Dermis microvascular lymphatic vessel endothelial cell (primary cell): ENCODE results near the gene SNURF. TPM values are rescaled to one million over a fixed set of nuclear protein-coding genes. Genes with fewer than 3 reads are reported as not detected.
"Not testable (repeated sequence)": the region's sequence is repeated elsewhere in the genome, so short reads cannot be mapped to it uniquely, and the experiment has no call there.

Experiments used
- DNase-seq, 2 donors: peaks; one replicate each; pipeline versions ENCODE4 v3.0.0 to v3.0.0-alpha.2; 2010; ENCODE audit warnings: low read depth in 2 of 2
- total RNA-seq: library from RNA; depleted of rRNA; stranded (reverse); fragments of >200 nt; gene quantifications from 2 replicates; pipeline ENCODE4 v1.2.1, GENCODE V29; 2014

The SNURF gene, protein sequence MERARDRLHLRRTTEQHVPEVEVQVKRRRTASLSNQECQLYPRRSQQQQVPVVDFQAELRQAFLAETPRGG
- total RNA-seq: 19.6 and 28.1 TPM in 2 replicates

DNA sequence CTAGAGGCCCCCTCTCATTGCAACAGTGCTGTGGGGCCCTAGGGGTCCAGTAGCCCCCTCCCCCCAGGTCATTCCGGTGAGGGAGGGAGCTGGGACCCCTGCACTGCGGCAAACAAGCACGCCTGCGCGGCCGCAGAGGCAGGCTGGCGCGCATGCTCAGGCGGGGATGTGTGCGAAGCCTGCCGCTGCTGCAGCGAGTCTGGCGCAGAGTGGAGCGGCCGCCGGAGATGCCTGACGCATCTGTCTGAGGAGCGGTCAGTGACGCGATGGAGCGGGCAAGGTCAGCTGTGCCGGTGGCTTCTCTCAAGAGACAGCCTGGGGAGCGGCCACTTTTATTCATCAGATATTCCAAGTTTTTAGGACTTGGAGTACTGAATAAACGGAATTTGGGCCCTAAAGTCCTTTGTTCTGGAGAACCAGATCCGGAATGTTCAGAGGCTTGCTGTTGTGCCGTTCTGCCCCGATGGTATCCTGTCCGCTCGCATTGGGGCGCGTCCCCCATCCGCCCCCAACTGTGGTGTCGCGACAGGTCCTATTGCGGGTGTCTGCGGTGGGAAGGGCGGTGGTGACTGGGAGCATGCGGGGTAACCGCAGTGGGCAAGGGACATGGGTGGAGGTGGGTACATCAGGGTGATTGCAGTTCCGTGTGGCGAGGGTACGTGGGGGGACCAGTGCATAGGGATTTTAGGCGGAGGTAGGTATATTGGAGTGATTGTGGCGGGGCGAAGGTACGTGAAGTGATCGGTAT lies at the start of gene SNURF, which contains the start of gene SNRPN:
TSS of gene SNURF (plus strand) at position 205 of the 748 bp plus-strand sequence. CDS start at position 267, 62 bp downstream.
TSS of gene SNRPN (plus strand) at position 205 of the 748 bp plus-strand sequence. CDS start 19,467 bp downstream, outside the sequence.
- peak; percentile 28 to 71 for DNase-seq

DNA sequence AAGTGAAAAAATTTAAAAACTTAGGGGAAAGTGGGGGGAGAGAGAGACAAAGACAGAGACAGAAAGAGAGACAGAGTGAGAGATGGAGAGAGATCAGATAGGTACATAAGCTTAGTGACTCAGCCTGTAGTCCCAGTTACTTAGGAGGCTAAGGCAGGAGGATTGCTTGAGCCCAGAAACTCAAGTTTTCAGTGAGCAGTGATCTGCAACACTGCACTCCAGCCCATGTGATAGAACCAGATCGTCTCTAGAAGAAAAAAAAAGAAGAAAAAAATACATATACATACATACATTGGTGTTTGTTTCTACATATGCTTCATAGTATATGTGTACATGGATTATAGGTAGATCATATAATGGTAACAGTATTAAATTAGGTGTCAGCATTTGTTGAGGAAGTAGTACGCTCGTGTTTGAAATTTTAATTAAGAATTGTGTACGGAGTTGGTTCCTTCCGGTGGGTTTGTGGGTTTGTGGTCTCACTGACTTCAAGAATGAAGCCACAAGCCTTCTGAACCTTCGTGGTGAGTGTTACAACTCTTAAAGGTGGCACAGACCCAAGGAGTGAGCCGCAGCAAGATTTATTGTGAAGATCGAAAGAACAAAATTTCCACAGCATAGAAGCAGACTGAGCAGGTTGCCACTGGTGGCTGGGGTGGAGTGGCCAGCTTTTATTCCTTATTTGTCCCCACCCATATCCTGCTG lies 38.3 kb upstream of the SNURF start:
- DNase-seq: no peak

DNA sequence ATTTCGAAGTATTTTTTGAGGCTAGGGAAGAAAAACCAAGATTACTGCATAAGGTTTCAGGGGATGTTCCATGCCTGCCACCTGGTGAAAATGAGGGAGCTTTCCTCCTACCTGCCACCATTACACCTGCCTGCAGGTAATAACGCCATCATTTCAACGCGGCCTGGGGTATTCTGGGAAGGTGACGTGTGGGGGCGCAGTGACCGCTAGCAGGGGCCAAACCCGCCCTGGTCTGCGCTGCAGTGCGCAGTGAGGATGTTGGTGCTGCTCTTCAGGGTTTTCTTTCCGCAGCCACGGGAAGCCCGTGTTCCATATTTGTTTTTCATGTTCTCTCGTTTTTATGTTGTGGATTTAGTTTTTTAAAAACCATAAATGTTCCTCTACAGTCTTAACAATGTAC lies 37.4 kb upstream of the SNURF start:
- DNase-seq: no peak

DNA sequence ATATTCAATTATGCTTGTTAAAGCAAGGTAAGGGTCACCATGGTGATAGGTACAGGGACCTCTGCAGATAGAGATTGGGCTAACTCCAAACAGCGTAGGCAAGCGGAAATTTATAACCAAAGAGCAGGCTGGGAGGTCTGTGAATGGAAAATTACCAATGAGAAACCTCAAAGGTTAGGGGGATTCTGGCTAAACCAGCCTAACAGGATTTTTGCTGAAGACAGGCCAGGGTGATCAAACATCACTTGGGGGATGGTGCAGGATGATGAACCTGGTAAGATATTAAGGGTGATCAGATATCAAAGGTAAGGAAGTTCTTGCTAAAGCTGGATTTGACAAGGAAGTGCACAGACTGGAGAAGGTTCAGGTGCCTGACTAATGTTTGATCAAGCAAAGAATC lies 35.3 kb upstream of the SNURF start:
- no peak for DNase-seq

DNA sequence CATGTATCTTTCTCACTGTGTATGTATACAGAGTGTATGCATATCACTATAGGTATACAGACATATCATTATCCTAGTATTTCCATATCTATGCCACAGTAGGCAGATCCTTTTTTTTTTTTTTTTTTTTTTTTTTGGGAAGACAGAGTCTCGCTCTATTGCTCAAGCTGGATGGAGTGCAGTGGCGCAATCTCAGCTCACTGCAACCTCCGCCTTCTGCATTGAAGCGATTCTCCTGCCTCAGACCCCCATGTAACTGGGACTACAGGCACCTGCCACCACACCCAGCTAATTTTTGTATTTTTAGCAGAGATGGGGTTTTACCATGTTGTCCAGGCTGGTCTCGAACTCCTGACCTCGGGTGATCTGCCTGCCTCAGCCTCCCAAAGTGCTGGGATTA lies 32.0 kb upstream of the SNURF start:
- not testable (repeated sequence) for DNase-seq

DNA sequence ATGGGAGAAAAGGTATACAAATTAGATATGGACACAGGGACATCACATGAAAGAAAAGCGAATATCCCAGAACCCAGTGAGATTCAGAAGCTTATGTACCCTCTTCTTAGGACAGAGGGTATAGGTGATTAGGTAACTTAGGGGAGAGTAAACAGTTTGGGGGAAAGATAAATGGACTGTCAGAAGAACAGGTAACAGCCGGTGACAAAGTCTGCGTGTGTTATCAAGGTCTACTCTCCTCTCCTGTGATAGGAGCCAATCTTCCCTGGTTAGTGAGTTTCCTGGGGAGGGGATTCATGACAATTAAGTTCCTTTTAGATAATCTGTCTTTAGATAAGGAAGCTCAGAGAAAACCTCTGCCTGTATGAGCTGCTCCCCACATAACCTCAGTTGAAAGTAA lies 30.6 kb upstream of the SNURF start:
- no peak for DNase-seq

DNA sequence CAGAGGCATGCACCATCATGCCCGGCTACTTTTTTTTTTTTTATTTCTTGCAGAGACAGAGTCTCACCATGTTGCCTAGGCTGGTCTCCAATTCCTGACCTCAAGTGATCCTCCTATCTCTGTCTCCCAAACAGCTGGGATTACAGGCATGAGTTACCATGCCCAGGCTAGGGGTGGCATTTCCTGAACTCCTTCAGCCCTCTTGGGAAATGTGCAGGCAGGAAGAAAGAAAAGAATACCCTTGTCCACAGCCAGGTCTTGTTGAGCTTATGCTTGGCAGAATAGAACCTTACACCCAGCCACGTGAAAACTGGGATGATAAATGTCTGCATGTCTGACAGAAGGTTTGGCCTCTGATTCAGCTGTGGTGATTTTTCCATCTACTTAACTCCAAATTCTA lies 30.2 kb upstream of the SNURF start:
- DNase-seq: no peak

DNA sequence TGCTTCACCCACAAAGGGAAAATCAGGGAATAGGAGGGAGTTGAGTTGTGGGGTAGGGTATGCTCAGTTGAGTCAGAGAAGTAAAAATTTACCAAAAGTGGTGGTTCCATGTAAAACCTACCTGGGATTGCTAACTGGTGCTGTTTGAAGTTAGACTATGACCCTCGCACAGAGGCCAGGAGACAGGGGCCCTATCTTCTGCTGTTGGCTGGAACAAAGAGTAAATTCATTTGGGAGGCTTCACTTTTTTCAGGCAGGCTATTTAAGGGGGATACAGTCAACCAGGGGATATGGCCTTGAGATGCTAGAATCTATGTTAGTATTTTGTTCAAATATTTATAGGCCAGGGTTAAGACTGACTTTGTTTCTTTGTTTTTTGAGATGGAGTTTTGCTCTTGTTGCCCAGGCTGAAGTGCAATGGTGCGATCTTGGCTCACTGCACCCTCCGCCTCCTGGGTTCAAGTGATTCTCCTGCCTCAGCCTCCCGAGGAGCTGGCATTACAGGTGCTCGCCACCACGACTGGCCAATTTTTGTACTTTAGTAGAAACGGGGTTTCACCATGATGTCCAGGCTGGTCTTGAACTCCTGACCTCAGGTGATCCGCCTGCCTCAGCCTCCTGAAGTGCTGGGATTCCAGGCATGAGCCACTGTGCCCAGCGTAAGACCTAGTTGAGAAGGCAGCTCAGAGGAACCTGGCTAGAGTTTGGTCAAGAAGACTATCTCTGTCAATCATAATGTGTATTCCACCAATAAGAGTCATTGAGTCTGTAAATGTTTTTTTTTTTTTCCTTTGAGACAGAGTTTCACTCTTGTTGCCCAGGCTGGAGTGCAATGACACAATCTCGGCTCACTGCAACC lies 22.7 kb upstream of the SNURF start:
- DNase-seq: not testable (repeated sequence)

DNA sequence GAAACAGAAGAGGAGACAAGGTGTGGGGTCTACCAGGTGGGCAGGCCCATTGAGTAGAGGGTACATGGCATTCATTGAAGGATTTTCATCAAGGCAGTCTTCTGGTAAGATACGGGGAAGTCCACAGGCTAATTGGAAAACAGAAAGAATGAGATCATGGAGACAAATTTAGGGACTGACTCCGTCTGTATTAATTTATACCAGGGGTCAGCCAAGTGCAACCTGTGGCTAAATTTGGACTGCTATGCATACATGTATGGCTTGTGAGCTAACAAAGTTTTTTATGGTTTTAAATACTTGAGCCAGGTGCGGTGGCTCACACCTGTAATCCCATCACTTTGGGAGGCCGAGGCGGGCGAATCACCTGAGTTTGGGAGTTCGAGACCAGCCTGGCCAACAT lies 21.1 kb upstream of the SNURF start:
- no peak for DNase-seq

DNA sequence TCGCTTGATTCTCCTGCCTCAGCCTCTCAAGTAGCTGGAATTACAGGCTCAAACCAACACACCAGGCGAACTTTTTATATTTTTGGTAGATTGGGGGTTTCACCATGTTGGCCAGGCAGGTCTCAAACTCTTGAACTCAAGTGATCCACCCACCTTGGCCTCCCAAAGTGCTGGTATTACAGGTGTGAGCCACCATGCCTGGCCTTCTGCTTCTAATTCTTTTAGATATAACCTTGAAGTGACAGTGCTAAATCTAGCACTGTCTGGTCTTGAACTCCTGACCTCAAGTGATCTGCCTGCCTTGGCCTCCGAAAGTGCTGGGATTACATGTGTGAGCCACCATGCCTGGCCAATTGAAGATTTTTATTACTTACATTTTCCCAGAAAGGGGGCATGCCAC lies 16.6 kb upstream of the SNURF start:
- not testable (repeated sequence) for DNase-seq

DNA sequence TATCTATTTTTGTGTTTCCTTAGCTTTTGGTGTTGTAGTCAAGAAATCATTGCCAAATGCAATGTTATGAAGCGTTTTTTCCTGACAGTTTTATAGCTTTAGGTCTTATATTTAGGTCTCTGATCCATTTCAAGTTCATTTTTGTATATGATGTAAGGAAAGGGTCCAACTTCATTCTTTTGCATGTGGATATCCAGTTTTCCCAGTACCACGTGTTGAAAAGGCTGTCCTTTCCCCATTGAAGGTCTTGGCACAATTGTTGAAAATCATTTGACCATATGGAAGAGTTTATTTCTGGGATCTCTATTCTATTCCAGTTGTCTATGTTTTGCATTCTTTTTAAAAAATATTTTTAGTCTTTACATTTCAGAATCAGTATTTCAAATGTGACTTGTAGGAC lies 14.6 kb upstream of the SNURF start:
- no peak for DNase-seq

DNA sequence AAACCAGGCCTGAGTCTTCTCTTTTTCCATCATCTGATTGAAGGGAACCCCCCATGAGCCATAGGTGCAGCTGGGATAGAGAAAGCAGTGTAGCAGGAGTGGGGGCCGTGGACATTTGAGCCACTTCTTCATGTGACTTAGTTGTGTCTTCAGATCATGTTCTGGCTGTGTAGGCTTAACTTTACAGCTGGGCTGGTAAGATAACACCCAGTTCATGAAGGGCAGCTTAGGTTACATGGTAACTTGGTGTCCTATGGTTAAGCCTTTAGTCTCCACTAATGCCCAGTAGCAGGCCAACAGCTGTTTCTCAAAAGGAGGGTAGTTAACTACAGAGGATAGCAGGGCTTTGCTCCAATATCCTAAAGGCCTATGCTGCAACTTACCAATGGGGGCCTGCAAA lies 11.4 kb upstream of the SNURF start:
- no peak for DNase-seq

DNA sequence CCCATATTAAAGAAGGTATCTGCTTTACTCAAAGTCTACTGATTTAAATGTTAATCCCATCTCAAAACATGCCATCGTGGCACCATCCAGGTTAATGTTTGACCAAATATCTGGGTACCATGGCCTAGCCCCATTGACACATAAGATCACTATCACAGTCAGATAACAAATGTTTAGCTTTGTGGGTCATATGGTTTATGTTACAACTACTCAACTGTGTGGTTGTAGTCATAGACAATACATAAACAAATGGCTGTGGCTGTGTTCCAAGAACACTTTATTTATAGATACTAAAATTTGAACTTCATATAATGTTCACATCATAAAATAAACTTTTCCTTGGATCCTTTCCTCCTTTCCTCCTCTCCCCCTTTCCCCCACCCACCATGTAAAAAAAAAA lies 9.8 kb upstream of the SNURF start:
- DNase-seq: no peak

DNA sequence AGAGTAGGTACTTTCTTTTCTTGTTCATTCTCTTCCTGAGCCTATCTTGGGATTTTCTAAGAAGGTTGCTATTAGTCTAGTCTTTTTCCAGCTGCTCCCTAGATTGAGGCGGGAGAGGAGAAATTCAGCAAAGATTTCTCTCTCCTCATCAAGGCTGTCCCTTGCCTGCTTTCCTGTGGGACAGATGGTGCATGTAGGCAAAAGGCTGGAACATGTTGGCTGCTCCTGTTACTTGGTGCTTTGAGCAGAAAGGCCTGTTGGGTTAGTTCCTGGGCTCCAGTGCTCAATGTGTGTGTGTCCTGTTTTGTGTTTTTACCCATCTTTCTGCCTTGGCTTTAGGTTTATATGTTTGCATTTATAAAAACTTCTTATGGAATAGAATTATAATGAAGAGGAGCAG lies 9.1 kb upstream of the SNURF start:
- DNase-seq: no peak

DNA sequence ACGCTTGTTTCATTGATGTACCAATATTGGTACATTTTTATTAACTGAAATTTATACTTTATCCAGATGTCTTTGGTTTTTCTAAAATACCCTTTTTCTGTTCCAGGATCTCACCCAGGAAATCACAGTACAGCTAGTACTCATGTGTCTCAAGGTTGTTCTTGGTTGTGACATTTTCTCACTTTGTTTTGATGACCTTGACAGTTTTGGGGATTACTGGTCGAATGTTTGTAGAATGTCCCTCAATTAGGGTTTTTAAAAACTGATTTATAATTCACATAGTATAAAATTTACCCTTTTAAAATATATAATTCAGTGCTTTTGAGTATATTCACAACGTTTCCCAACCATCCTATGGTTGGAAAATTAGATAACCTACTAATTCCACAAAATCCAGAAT lies 6.3 kb upstream of the SNURF start:
- no peak for DNase-seq

DNA sequence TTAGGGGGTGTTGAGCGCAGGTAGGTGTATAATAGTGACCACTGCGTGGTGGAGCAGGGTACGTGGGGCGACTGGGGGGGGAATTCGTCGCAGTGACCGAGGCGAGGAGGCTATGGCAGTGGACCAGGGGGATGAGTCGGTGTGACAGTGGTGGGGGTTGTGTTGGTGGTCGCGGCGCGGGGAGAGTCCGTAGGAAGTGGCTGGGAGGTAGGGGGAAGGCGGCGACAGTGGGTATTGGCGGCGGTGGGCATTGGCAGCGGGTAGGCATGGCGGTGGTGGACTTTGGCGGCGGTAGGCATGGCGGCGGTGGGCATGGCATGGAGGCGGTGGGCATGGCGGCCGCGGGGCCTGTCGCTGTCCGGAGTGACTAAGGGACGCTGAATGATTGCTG lies 739 bp downstream of the SNURF start:
- DNase-seq: peak in 1 of 2 donors; percentile 3

DNA sequence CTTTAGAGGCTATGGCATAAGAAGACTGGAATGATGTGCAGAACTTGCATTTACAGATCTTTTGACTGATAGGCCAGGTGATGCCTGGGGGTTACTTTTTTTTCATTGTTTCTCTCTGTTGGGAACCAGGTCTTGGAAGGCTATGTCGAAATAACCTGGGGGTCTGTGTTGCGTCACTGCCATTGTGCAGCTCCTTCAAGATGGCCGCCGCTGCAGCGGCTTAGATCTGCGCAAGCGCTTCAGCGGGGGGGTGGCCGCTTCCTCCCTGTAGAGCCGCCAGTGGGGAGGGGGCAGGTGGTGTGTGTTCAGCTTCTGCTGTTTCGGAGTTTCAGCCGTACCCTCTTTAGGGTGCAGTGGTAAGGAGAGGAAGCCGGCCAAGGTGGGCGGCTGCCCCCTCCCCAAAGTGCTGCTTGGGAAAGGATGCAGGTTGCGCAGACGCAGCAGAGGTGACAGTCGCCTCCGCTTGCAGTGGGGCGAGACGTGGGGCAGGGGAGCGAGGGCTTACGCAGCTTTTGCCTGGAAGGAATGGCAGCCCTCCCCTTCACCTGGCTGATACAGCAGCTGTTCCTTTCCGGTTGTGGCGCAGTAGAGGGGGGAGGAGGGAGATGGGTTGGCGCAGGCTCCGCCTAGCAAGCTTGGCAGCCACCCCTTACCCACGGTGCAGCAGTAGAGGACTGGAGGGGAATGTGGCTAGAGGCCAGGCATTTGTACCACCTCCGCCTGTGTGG lies 1.5 kb downstream of the SNURF start:
- DNase-seq: peak; percentile 36 to 73

DNA sequence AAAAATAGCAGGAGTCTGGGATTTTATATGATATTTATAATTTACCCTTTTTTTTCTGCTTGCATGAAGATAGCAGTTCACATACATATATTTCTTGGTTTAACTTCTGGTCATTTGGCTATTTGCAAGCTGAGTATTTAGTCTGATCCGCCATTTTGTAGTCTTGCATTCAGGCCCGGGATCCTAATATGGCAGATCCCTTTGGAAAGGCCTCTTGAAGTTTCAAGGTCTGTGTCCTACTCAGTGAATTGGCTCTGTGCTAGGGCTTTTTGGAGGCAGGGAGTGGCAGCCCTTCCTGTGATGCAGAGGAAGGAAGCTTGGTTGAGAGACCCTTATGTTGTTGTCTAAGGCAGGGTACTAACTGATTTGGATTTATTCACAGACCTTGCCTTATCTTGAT lies 2.9 kb downstream of the SNURF start:
- no peak for DNase-seq

DNA sequence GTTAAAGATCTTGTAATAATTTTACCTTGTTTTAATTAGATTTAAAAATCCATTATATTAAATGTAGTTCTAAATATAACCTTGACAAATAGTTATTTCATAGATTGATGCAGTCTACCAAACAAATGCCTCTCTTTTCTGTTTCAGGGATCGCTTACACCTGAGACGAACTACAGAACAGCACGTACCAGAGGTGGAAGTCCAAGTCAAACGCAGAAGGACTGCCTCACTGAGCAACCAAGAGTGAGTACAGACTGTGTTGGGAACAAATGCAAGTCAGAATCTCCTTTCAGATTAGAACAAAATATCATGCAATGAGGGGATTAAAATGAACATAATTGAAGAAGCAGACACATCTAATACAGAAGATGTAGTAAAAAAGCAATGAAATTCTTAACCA lies 7.2 kb downstream of the SNURF start:
- no peak for DNase-seq

DNA sequence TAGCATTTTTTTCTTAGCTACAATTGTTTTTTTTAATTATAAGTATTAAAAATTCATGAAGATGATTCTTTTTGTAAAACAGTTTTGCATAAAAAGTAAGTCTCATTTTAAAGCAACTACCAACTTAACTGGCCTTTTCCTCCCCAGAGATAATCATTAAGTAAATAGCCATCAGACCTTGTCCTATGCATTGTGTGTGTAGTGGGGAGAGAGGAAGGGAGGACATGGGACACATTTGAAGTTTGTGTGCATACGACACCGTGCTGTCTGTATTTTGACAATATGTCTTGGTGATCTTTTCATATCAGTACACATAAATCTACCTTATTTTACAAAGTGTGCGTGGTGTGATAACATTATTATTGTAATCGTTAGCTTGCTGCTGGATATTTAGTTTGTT lies 8.1 kb downstream of the SNURF start:
- DNase-seq: no peak
